Endothelial cell of umbilical vein (primary cell): ENCODE measurements around the gene NKX2-3. TPM values are rescaled to one million over a fixed set of nuclear protein-coding genes. Genes with fewer than 3 reads are reported as not detected.

Source experiments
- BruUV-seq: library from RNA; stranded (reverse); fragments of 400-500 nt; replicated peaks from 2 replicates; lab custom pipeline; 2021; lab: Mats Ljungman, UMichigan
- CTCF ChIA-PET: fragments of 300-600, 350-600 bp; sonication (Branson Sonifier 250); formaldehyde crosslinking; loops from one replicate; lab custom pipeline; 2021; ENCODE audit warnings: antibody characterized with exemption, inconsistent platforms; lab: Charles Lee
- POLR2A ChIA-PET: fragments of 300-600, 350-600 bp; sonication (Branson Sonifier 250); formaldehyde crosslinking; loops from one replicate; lab custom pipeline; 2021; ENCODE audit warnings: antibody characterized with exemption, inconsistent platforms; lab: Charles Lee
- DNase-seq: peaks from one replicate; pipeline ENCODE4 v3.0.0-alpha.2; 2011; ENCODE audit warnings: low read depth, low spot score
- FAIRE-seq: peaks from 2 replicates; lab custom pipeline; 2011; peaks lifted over from hg19 to GRCh38; lab: Jason Lieb, UNC
- H2AFZ ChIP-seq: 2 replicates; pipeline ENCODE4 v1.6.0; 2012; ENCODE audit warnings: low read depth, low read length, control low read depth, inconsistent platforms
- H3K27ac ChIP-seq: 2 replicates; pipeline ENCODE4 v1.5.1; 2011; ENCODE audit warnings: low read depth, mild to moderate bottlenecking, control low read depth, low read length, moderate library complexity; ENCODE audit not compliant: insufficient read depth
- H3K27me3 ChIP-seq, 2 experiments: 2 replicates each; pipeline versions ENCODE4 v1.6.0 to v1.6.1; 2011; ENCODE audit warnings: low read length in 2 of 2, mixed read lengths in 1 of 2; ENCODE audit not compliant: control insufficient read depth in 2 of 2, insufficient read depth in 2 of 2
- H3K36me3 ChIP-seq, 2 experiments: 2 replicates in 1 of 2; 3 replicates in 1 of 2; pipeline ENCODE4 v1.5.1; 2011; ENCODE audit warnings: low read length in 2 of 2, mild to moderate bottlenecking in 1 of 2, moderate library complexity in 1 of 2; ENCODE audit not compliant: control insufficient read depth in 2 of 2, insufficient read depth in 2 of 2; ENCODE audit errors: extremely low read depth in 1 of 2
- H3K4me1 ChIP-seq: 3 replicates; pipeline ENCODE4 v1.5.1; 2011; ENCODE audit warnings: mild to moderate bottlenecking, low read length; ENCODE audit not compliant: control insufficient read depth, insufficient read depth; ENCODE audit errors: extremely low read depth
- H3K4me2 ChIP-seq: 2 replicates; pipeline ENCODE4 v1.6.1; 2011; ENCODE audit warnings: low read length, control low read depth, mixed read lengths; ENCODE audit not compliant: insufficient read depth
- H3K4me3 ChIP-seq, 3 experiments: fragments of 200-600 bp in 1 of 3; sonication (generic), shearing (Covaris generic) in 1 of 3; replicated peaks in 1 of 3; 2 replicates each; pipeline ENCODE4 v1.5.1; 2011 to 2016; ENCODE audit warnings: control low read depth in 3 of 3, low read length in 3 of 3, mild to moderate bottlenecking in 2 of 3, inconsistent platforms in 1 of 3, low read depth in 1 of 3, moderate library complexity in 1 of 3; ENCODE audit not compliant: insufficient read depth in 1 of 3
- H3K79me2 ChIP-seq: 2 replicates; pipeline ENCODE4 v1.6.0; 2012; ENCODE audit warnings: low read length, inconsistent platforms; ENCODE audit not compliant: control insufficient read depth, insufficient read depth
- H3K9ac ChIP-seq: replicated peaks from 2 replicates; pipeline ENCODE3; 2011; ENCODE audit warnings: low read length, control low read depth; ENCODE audit not compliant: insufficient read depth; ENCODE audit errors: extremely low read depth
- H3K9me1 ChIP-seq: replicated peaks from 3 replicates; pipeline ENCODE4 v1.6.0; 2011; ENCODE audit warnings: mild to moderate bottlenecking, low read length; ENCODE audit not compliant: control insufficient read depth, insufficient read depth; ENCODE audit errors: extremely low read depth
- H3K9me3 ChIP-seq: replicated peaks from 2 replicates; pipeline ENCODE4 v1.5.1; 2012; ENCODE audit warnings: low read length, inconsistent platforms; ENCODE audit not compliant: control insufficient read depth, insufficient read depth
- H4K20me1 ChIP-seq: replicated peaks from 2 replicates; pipeline ENCODE3; 2011; ENCODE audit warnings: mild to moderate bottlenecking, low read length; ENCODE audit not compliant: control insufficient read depth, insufficient read depth; ENCODE audit errors: extremely low read depth
- CTCF ChIP-seq, 2 donors: IDR thresholded peaks; 1 replicate in 1 of 2; 2 replicates in 1 of 2; pipeline ENCODE4 v1.5.1; 2011; ENCODE audit warnings: low read length in 2 of 2, mild to moderate bottlenecking in 2 of 2, moderate library complexity in 2 of 2, control low read depth in 1 of 2, inconsistent platforms in 1 of 2, low read depth in 1 of 2; ENCODE audit not compliant: insufficient read depth in 1 of 2; ENCODE audit errors: extremely low read depth in 1 of 2
- EZH2 ChIP-seq: IDR thresholded peaks from 2 replicates; pipeline ENCODE4 v1.6.1; 2012; ENCODE audit warnings: borderline replicate concordance, low read depth, mild to moderate bottlenecking, moderate library complexity, low read length, inconsistent platforms; ENCODE audit not compliant: severe bottlenecking
- FOS ChIP-seq: IDR thresholded peaks from 2 replicates; pipeline ENCODE4 v1.6.1; 2011; ENCODE audit warnings: mild to moderate bottlenecking, low read length, moderate library complexity, borderline replicate concordance; ENCODE audit not compliant: insufficient read depth
- GATA2 ChIP-seq: IDR thresholded peaks from 2 replicates; pipeline ENCODE4 v1.7.0; 2011; ENCODE audit warnings: low read depth, mild to moderate bottlenecking, moderate library complexity, mixed read lengths, low read length; ENCODE audit not compliant: insufficient read length, insufficient read depth
- JUN ChIP-seq: IDR thresholded peaks from 2 replicates; pipeline ENCODE4 v1.6.1; 2011; ENCODE audit warnings: borderline replicate concordance, low read depth; ENCODE audit not compliant: insufficient read length, insufficient read depth
- MAX ChIP-seq: IDR thresholded peaks from 2 replicates; pipeline ENCODE4 v1.6.1; 2011; ENCODE audit not compliant: insufficient read depth, insufficient read length
- MYC ChIP-seq: IDR thresholded peaks from one replicate; pipeline ENCODE4 v1.6.1; 2011; ENCODE audit warnings: mild to moderate bottlenecking, low read depth, low read length
- POLR2A ChIP-seq: IDR thresholded peaks from 2 replicates; pipeline ENCODE4 v1.6.1; 2012; ENCODE audit warnings: low read depth, mild to moderate bottlenecking, control low read depth, low read length
- POLR2AphosphoS5 ChIP-seq: IDR thresholded peaks from 2 replicates; pipeline ENCODE4 v1.6.1; 2012; ENCODE audit warnings: low read depth, mild to moderate bottlenecking, control low read depth, low read length, moderate library complexity; ENCODE audit not compliant: insufficient read depth
- dilution Hi-C: fragments of 300-500 bp; cut with MboI; formaldehyde crosslinking; loops from one replicate; pipeline ENCODE4 v1.15.0; 2019; ENCODE audit warnings: low sequenced_read_pairs; ENCODE audit not compliant: extremely low pct_ligation_motif_present
- intact Hi-C: fragments of 100-400 bp; cut with micrococcal nuclease; formaldehyde crosslinking; loops from one replicate; pipeline ENCODE4 v1.10.0; 2022
- polyA plus RNA-seq, 4 experiments: library from polyadenylated mRNA; depleted of rRNA in 3 of 4; stranded (reverse) in 3 of 4; unstranded in 1 of 4; fragments of >200 nt; gene quantifications; 2 replicates each; pipeline versions ENCODE4 v1.2.1 to v1.2.3, GENCODE V29; 2011 to 2012; ENCODE audit warnings: missing spikeins in 1 of 4
- total RNA-seq: library from RNA; stranded (reverse); gene quantifications from 2 replicates; pipeline ENCODE4 v1.2.3, GENCODE V29; 2021

NKX2-3 gene
- total and polyA plus RNA-seq, 2 donors (not counting 3 experiments of a cell fraction or from before 2014, with no cell fraction given), result not detected

DNA sequence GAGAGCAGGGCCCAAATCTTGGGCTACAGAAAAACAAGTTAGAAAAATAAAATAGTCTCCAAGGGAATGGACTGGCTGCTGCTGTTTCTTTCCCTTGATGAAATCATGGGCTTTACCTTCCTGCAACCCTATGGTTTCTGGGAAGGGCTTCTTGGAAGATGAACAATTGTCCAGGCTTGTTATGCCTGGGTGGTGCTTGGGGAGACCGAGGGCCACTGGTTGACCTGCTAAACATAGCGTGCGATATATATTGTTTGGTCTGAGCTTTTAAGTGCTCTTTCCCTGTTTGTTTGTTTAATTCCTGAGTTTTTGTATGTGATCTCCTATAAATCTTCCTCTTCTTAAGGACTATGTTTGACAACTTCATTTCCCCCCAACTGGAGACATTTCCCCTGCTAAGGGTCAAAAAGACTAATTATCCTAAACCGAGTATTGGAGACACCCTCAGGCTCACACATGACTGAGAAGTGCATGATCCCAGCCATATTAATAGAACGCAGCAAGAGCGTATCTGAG, 49.6 kb downstream of the NKX2-3 start:
- TF ChIP-seq MAX (no peak), MYC (no peak)
- Histone ChIP-seq H2AFZ (no peak overlapping the region), H3K4me1 (no peaks in the 10 kb centered on the region), H3K9ac (no peak overlapping the region), H3K4me3 (no peak overlapping the region), H3K27me3 (peaks cover 5 to 14% of the 10 kb centered on the region in 2 experiments), H3K9me3 (no peaks in the 10 kb centered on the region), H3K36me3 (no peaks in the 10 kb centered on the region), H3K79me2 (no peaks in the 10 kb centered on the region), H4K20me1 (no peaks in the 10 kb centered on the region), H3K4me2 (no peak overlapping the region), H3K27ac (no peak overlapping the region), H3K9me1 (no peaks in the 10 kb centered on the region)
- FAIRE-seq (no peak), DNase-seq (no peak)
- intact Hi-C loops (no loop called here), dilution Hi-C loops (no loop called here)
- CTCF ChIA-PET, result no interaction called here
- POLR2A ChIA-PET, result no interaction called here
- BruUV-seq, result no TSS peak

GRCh38 chr10:99583687-99584086, 50.9 kb downstream of the NKX2-3 start:
- H3K9ac ChIP-seq, result no peak overlapping the region
- BruUV-seq, result no TSS peak
- no peak for FAIRE-seq
- ChIA-PET POLR2A (no interaction called here), CTCF (no interaction called here)
- intact Hi-C loops, result no loop called here
- no peaks in the 10 kb centered on the region for H3K9me3 ChIP-seq
- no peak overlapping the region for H3K4me2 ChIP-seq
- TF ChIP-seq EZH2 (no peak), CTCF (IDR thresholded peaks at IDR 0.05; ENCODE audit: extremely low read depth in 1 of 2, insufficient read depth in 1 of 2, low read depth in 1 of 2, low read length in 2 of 2) (no peak), JUN (no peak), POLR2A (no peak), MYC (no peak), FOS (no peak), MAX (no peak), POLR2AphosphoS5 (no peak), GATA2 (no peak)
- H4K20me1 ChIP-seq, result no peaks in the 10 kb centered on the region
- dilution Hi-C loops, result no loop called here
- peaks cover 5 to 14% of the 10 kb centered on the region in 2 experiments for H3K27me3 ChIP-seq
- H3K4me3 ChIP-seq, result no peak overlapping the region
- H3K79me2 ChIP-seq, result no peaks in the 10 kb centered on the region
- no peaks in the 10 kb centered on the region for H3K4me1 ChIP-seq
- no peak overlapping the region for H3K27ac ChIP-seq
- H3K36me3 ChIP-seq, result no peaks in the 10 kb centered on the region
- no peaks in the 10 kb centered on the region for H3K9me1 ChIP-seq
- H2AFZ ChIP-seq, result no peak overlapping the region
- no peak for DNase-seq
